Measurements from ENCODE around the gene TNNT1. TPM values are rescaled to one million over a fixed set of nuclear protein-coding genes. Genes with fewer than 3 reads are reported as not detected.

Gene TNNT1
- total and polyA plus RNA-seq, 8 donors = 1.1 to 4.3 (median 1.6) TPM; not detected in 1

DNA sequence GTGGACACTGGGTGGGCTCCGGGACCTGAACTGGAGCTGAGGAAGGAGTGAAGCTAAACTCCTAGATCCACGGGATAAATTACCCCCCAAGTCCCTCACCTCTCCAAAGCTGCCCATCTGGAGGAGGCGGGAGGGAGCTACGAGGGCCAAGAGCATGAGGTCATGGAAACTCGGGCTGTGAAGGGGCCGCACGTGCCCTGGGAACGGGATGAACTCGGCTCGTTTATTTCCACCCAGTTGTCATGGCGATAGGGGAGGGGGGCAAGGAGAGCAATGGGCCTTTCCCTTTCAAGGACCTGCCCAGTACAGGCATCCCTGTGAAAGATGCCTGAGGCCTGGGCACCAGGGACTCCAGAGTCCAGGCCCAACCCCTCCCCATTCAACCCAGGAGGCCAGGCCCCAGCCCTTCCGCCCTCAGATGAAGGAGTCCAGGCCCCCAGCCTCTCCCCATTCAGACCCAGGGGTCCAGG, 35.4 kb downstream of the TNNT1 start:
- no peaks in the 10 kb centered on the region for H3K27me3 ChIP-seq
- no peak overlapping the region for H3K4me3 ChIP-seq
- peak in 3 of 4 donors; percentile 67 to 91 (median 82) for DNase-seq
- H3K9me3 ChIP-seq = no peaks in the 10 kb centered on the region
- peak overlapping the region; percentile 59 to 81 for H3K27ac ChIP-seq
- ATAC-seq = peak; percentile 47
- peaks cover 0 to 41% of the 10 kb centered on the region in 2 donors for H3K36me3 ChIP-seq
- no peak for TF ChIP-seq CTCF (IDR thresholded peaks at IDR 0.05)
- peaks cover 19 to 47% of the 10 kb centered on the region in 2 donors for H3K4me1 ChIP-seq
- intact Hi-C loops (cut with DNase I) = no loop called here

DNA sequence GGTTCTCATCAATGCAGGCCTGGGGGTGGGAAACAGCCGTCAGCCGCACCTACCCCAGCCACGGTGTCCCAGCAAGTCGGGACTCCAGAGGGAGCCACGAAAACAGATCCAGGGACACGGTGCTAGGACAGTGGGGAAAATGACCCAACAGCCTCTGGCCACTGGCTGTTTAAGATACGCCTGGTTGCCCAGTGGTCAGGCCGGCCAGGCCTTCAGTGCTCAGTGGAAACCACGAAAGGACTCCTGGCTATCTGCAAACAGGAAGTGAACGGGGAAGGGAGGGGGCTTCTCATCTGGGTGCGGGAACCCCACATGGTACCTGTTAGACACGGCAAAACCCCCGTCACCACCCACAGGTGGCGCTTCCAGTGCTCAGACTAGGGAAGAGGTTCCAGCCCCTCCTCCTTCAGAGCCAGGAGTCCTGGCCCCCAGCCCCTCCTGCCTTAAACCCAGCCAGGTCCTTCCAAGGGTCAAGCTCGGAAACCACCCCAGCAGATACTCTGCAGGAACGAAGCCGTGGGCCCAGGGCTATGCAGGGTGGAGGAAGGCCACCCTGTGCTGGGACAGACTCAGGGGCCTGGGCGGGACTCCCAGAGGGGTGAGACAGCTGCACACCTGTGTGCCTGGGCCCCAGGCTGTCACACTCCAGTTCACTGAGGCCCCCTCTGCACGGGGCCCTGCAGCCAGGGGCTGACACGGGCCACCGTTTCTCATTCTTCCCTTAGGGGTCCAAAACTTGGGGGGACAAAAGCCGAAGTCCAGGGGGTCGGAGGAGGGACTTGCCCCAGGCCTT, 36.0 kb downstream of the TNNT1 start:
- TF ChIP-seq CTCF (IDR thresholded peaks at IDR 0.05) = no peak
- H3K4me1 ChIP-seq = peaks cover 16 to 40% of the 10 kb centered on the region in 2 donors
- intact Hi-C loops (cut with DNase I) = no loop called here
- H3K4me3 ChIP-seq = no peak overlapping the region
- no peaks in the 10 kb centered on the region for H3K9me3 ChIP-seq
- peaks cover 0 to 42% of the 10 kb centered on the region in 2 donors for H3K36me3 ChIP-seq
- peak overlapping the region; percentile 59 to 81 for H3K27ac ChIP-seq
- DNase-seq (peak in 1 of 4 donors; percentile 16), ATAC-seq (peak; percentile 4)
- H3K27me3 ChIP-seq = no peaks in the 10 kb centered on the region

GRCh38 chr19:55112246-55112776, 36.7 kb downstream of the TNNT1 start:
- DNase-seq = no peak
- Histone ChIP-seq H3K27ac (peak overlapping the region in 1 of 2 donors; percentile 81), H3K27me3 (no peaks in the 10 kb centered on the region), H3K4me3 (no peak overlapping the region), H3K4me1 (peaks cover 16 to 40% of the 10 kb centered on the region in 2 donors), H3K9me3 (no peaks in the 10 kb centered on the region), H3K36me3 (peaks cover 0 to 43% of the 10 kb centered on the region in 2 donors)
- intact Hi-C loops (cut with DNase I) = no loop called here
- no peak for TF ChIP-seq CTCF (IDR thresholded peaks at IDR 0.05)
- no peak for ATAC-seq

DNA sequence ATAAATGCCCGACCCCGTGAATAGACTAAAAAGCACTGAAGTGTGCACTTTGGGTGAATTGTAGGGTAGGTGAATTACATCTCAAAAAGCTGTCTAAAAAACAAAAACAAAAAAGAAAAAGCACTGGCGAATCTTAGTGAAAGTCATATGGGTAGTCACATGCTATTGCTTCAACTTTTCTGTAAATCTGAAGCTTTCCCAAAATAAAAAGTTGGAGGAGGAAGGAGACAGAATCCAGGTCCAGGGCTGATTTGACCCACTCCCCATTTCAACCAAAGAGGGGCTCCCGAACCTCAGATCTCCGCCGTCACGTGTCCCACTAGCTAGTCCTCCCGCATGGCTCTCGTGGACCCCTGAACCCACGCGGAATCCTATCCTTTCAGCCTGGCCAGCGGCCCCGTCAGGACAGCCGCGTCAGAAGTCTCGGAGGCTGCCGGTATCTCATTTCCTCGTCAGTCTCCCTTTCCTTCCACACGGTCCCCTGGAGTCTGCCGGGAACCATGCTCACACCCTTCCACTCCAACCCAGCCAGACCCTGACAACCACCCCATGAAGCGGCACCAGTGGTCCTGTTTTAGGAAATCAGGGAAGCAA, 37.7 kb downstream of the TNNT1 start:
- intact Hi-C loops (cut with DNase I) = no loop called here
- Histone ChIP-seq H3K4me3 (no peak overlapping the region), H3K9me3 (no peaks in the 10 kb centered on the region), H3K27ac (no peak overlapping the region), H3K36me3 (peaks cover 0 to 53% of the 10 kb centered on the region in 2 donors), H3K27me3 (no peaks in the 10 kb centered on the region), H3K4me1 (peaks cover 16 to 38% of the 10 kb centered on the region in 2 donors)
- no peak for TF ChIP-seq CTCF (IDR thresholded peaks at IDR 0.05)
- no peak for ATAC-seq
- no peak for DNase-seq
